Endothelial cell of umbilical vein (primary cell): ENCODE data around the gene MAL.

Experiments
- EZH2 ChIP-seq: IDR thresholded peaks from 2 replicates; pipeline ENCODE4 v1.6.1; 2012; ENCODE audit warnings: borderline replicate concordance, low read depth, mild to moderate bottlenecking, moderate library complexity, low read length, inconsistent platforms; ENCODE audit not compliant: severe bottlenecking
- POLR2A ChIP-seq: IDR thresholded peaks from 2 replicates; pipeline ENCODE4 v1.6.1; 2012; ENCODE audit warnings: low read depth, mild to moderate bottlenecking, control low read depth, low read length
- POLR2AphosphoS5 ChIP-seq: IDR thresholded peaks from 2 replicates; pipeline ENCODE4 v1.6.1; 2012; ENCODE audit warnings: low read depth, mild to moderate bottlenecking, control low read depth, low read length, moderate library complexity; ENCODE audit not compliant: insufficient read depth
- TF ChIP-seq, protein P1 (sequence below), 2 donors: IDR thresholded peaks; 1 replicate in 1 of 2; 2 replicates in 1 of 2; pipeline ENCODE4 v1.5.1; 2011; ENCODE audit warnings: low read length in 2 of 2, mild to moderate bottlenecking in 2 of 2, moderate library complexity in 2 of 2, control low read depth in 1 of 2, inconsistent platforms in 1 of 2, low read depth in 1 of 2; ENCODE audit not compliant: insufficient read depth in 1 of 2; ENCODE audit errors: extremely low read depth in 1 of 2

DNA sequence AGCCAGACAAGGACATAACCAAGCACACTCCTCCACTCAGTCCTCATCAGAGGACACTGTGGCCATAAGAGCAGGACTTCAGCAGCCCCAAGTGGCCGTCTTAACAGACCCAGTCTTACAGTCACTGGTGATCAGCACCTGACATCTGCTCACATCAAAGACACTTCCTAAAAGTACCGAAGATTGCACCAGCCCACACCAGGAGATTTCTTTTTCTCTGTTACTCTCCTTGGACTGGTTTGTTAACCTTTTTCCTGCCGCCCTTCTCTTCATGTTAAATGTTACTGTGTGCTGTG lies 52.0 kb downstream of the MAL start:
- TF ChIP-seq, protein P1, sequence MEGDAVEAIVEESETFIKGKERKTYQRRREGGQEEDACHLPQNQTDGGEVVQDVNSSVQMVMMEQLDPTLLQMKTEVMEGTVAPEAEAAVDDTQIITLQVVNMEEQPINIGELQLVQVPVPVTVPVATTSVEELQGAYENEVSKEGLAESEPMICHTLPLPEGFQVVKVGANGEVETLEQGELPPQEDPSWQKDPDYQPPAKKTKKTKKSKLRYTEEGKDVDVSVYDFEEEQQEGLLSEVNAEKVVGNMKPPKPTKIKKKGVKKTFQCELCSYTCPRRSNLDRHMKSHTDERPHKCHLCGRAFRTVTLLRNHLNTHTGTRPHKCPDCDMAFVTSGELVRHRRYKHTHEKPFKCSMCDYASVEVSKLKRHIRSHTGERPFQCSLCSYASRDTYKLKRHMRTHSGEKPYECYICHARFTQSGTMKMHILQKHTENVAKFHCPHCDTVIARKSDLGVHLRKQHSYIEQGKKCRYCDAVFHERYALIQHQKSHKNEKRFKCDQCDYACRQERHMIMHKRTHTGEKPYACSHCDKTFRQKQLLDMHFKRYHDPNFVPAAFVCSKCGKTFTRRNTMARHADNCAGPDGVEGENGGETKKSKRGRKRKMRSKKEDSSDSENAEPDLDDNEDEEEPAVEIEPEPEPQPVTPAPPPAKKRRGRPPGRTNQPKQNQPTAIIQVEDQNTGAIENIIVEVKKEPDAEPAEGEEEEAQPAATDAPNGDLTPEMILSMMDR (IDR thresholded peaks at IDR 0.05; ENCODE audit: extremely low read depth in 1 of 2, insufficient read depth in 1 of 2, low read depth in 1 of 2, low read length in 2 of 2): no peak
- TF ChIP-seq POLR2AphosphoS5 (no peak), EZH2 (no peak), POLR2A (no peak)
